ENCODE measurements around the gene ELMO1.

GRCh38 chr7:36884910-36885309, 563.8 kb downstream of the ELMO1 start:
- no peak for TF ChIP-seq CTCF (conservative IDR thresholded peaks at IDR 0.05; ENCODE audit: low read depth in 2 of 2)
- TF ChIP-seq EZH2 (IDR thresholded peaks at IDR 0.05; ENCODE audit: low read depth, unreplicated experiment): no peak
- TF ChIP-seq STAT1 (IDR thresholded peaks at IDR 0.05; ENCODE audit: unreplicated experiment): no peak
- no peak for TF ChIP-seq REST (IDR thresholded peaks at IDR 0.05; ENCODE audit: unreplicated experiment)
- no peak for TF ChIP-seq EZH2phosphoT487 (IDR thresholded peaks at IDR 0.05; ENCODE audit: unreplicated experiment)

Data from GM23338 (cell line).